Measurements from ENCODE around the gene CYP4F2. TPM values are rescaled to one million over a fixed set of nuclear protein-coding genes. Genes with fewer than 3 reads are reported as not detected.

CYP4F2 gene
- total and polyA plus RNA-seq, 9 of the 15 experiments (the other 6 are each of a cell fraction or from before 2014, with no cell fraction given): 0.10 to 0.56 (median 0.32) TPM; not detected in 2

DNA sequence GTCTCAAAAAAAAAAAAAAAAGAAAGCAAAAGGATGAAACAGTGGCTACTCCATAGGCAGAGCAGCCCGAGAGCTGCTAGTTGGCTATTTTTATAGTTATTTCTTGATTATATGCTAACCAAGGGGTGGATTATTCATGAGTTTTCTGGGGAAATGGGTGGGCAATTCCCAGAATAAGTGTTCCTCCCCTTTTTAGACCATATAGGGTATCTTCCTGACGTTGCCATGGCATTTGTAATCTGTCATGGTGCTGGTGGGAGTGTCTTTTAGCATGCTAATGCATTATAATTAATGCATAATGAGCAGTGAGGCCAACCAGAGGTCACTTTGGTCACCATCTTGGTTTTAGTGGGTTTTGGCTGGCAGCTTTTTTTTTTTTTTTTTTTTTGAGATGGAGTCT lies 57.0 kb downstream of the CYP4F2 start:
- no TSS peak for BruUV-seq (replicated peaks)
- in situ Hi-C loops (cut with MboI): no loop called here
- no peak overlapping the region for H3K27ac ChIP-seq (ENCODE audit: extremely low read depth, low read depth, low read length)
- FAIRE-seq: no peak
- ATAC-seq: no peak
- 42% methylated on average over 2 of the region's 2 CpGs for WGBS (ENCODE audit: insufficient coverage, low coverage, missing lambda C conversion rate)
- intact Hi-C loops (cut with micrococcal nuclease): loop anchor here (10.0 kb wide), 1 partner anchor 344 kb away; the partner anchor contains the start of gene FAM32A
- DNase-seq (ENCODE audit: extremely low read depth in 1 of 4, low spot score in 3 of 4): no peak
- CTCF ChIA-PET (ENCODE audit: low intra/inter-chr PET ratio): no interaction called here
- H3K9me1 ChIP-seq (ENCODE audit: control insufficient read depth, insufficient read depth, low read length): peaks cover 3% of the 10 kb centered on the region
- H3K36me3 ChIP-seq (ENCODE audit: control insufficient read depth, insufficient read depth, low read length): peaks cover 4% of the 10 kb centered on the region; the same call in 1 of the 3 replicates
- no peak overlapping the region for H3K9ac ChIP-seq (ENCODE audit: insufficient read depth in 1 of 2, low read depth in 2 of 2, low read length in 2 of 2)
- H2AFZ ChIP-seq (ENCODE audit: low read depth, low read length): no peak overlapping the region
- no peak overlapping the region for H3K4me2 ChIP-seq (ENCODE audit: insufficient read depth, low read length)
- H3K9me3 ChIP-seq (replicated peaks; ENCODE audit: control insufficient read depth, insufficient read depth, low read depth, low read length): no peaks in the 10 kb centered on the region
- POLR2A ChIA-PET: interaction anchor here (0.6 kb wide), 1 partner anchor 31 kb away, joined by 3 read pairs; no protein-coding TSS in a partner anchor
- peaks cover 9% of the 10 kb centered on the region; the same call in 2 of the 3 replicates for H3K79me2 ChIP-seq (ENCODE audit: control insufficient read depth, insufficient read depth, low read length)
- H4K20me1 ChIP-seq (replicated peaks; ENCODE audit: control insufficient read depth, insufficient read depth, low read length): no peaks in the 10 kb centered on the region
- TF ChIP-seq STAT5A (IDR thresholded peaks at IDR 0.05; ENCODE audit: borderline replicate concordance, low read length) (peak; percentile 56), RFX1 (IDR thresholded peaks at IDR 0.05) (peak; percentile 76), BMI1 (IDR thresholded peaks at IDR 0.05; ENCODE audit: low read length) (peak; percentile 32; the same call in 1 of the 2 replicates), ZFP1 (CRISPR knock-in tag; IDR thresholded peaks at IDR 0.05) (no peak), SRF (CRISPR knock-in tag; IDR thresholded peaks at IDR 0.05) (peak in 1 of 2 experiments; percentile 33; a peak in 1 of 4 replicates), MEIS2 (IDR thresholded peaks at IDR 0.05; ENCODE audit: partially characterized antibody) (peak; percentile 31), ELF4 (CRISPR knock-in tag; IDR thresholded peaks at IDR 0.05) (no peak), YY1 (IDR thresholded peaks at IDR 0.05; ENCODE audit: borderline replicate concordance in 1 of 3, control insufficient read depth in 1 of 3, extremely low read depth in 1 of 3, insufficient read depth in 3 of 3, insufficient read length in 1 of 3, insufficient replicate concordance in 2 of 3, low read depth in 1 of 3, low read length in 2 of 3) (peak in 1 of 3 experiments; percentile 33)
- TF ChIP-seq, protein P1, sequence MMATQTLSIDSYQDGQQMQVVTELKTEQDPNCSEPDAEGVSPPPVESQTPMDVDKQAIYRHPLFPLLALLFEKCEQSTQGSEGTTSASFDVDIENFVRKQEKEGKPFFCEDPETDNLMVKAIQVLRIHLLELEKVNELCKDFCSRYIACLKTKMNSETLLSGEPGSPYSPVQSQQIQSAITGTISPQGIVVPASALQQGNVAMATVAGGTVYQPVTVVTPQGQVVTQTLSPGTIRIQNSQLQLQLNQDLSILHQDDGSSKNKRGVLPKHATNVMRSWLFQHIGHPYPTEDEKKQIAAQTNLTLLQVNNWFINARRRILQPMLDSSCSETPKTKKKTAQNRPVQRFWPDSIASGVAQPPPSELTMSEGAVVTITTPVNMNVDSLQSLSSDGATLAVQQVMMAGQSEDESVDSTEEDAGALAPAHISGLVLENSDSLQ (IDR thresholded peaks at IDR 0.05): peak; percentile 56; the same call in 1 of the 2 replicates
- H3K4me3 ChIP-seq: no peak overlapping the region
- H3K27me3 ChIP-seq (ENCODE audit: control insufficient read depth in 2 of 2, insufficient read depth in 2 of 2, low read length in 2 of 2): no peaks in the 10 kb centered on the region
- peaks cover 33 to 39% of the 10 kb centered on the region in 2 experiments for H3K4me1 ChIP-seq (replicated peaks in 1 of 2; ENCODE audit: control insufficient read depth in 2 of 2, insufficient read depth in 2 of 2, low read length in 2 of 2)

All from K562 (cell line).